GM18951 (cell line): ENCODE data around the gene EXOSC7.

Source experiments
- POLR2A ChIP-seq: IDR thresholded peaks from 4 replicates; pipeline ENCODE4 v1.6.1; 2011; ENCODE audit warnings: mild to moderate bottlenecking; ENCODE audit not compliant: insufficient read length, insufficient read depth; ENCODE audit errors: extremely low read depth
- in situ Hi-C: fragments of 300-500 bp; cut with MboI; formaldehyde crosslinking; loops from one replicate; pipeline ENCODE4 v1.12.0; 2022; ENCODE audit warnings: low sequenced_read_pairs, mixed read lengths, inconsistent platforms; ENCODE audit not compliant: unreplicated experiment

EXOSC7 gene

GRCh38 chr3:44954304-44954703 lies 21.7 kb upstream of the EXOSC7 start:
- in situ Hi-C loops = no loop called here
- TF ChIP-seq POLR2A = no peak

GRCh38 chr3:44954962-44955361 lies 21.1 kb upstream of the EXOSC7 start:
- no peak for TF ChIP-seq POLR2A
- in situ Hi-C loops = no loop called here

GRCh38 chr3:44955917-44956316 lies 20.1 kb upstream of the EXOSC7 start:
- in situ Hi-C loops = no loop called here
- TF ChIP-seq POLR2A = no peak

GRCh38 chr3:44957986-44958385 lies 18.1 kb upstream of the EXOSC7 start:
- in situ Hi-C loops = no loop called here
- no peak for TF ChIP-seq POLR2A

GRCh38 chr3:44958386-44958785 lies 17.7 kb upstream of the EXOSC7 start:
- in situ Hi-C loops = no loop called here
- TF ChIP-seq POLR2A = no peak

GRCh38 chr3:44960387-44961026 lies 15.5 kb upstream of the EXOSC7 start:
- TF ChIP-seq POLR2A = no peak

GRCh38 chr3:44961888-44962287 lies 14.2 kb upstream of the EXOSC7 start:
- in situ Hi-C loops = no loop called here
- TF ChIP-seq POLR2A = no peak

More at GRCh38 chr3:44960387-44961026, 15.5 kb upstream of the EXOSC7 start:
- in situ Hi-C loops = no loop called here

- in situ Hi-C loops = no loop called here
- no peak for TF ChIP-seq POLR2A
Observed at GRCh38 chr3:44962621-44963393, 13.2 kb upstream of the EXOSC7 start.

- TF ChIP-seq POLR2A = no peak
- in situ Hi-C loops = no loop called here
Observed at GRCh38 chr3:44963571-44964325, 12.3 kb upstream of the EXOSC7 start.

GRCh38 chr3:44965165-44965564 lies 10.9 kb upstream of the EXOSC7 start:
- no peak for TF ChIP-seq POLR2A
- in situ Hi-C loops = no loop called here

- in situ Hi-C loops = no loop called here
- TF ChIP-seq POLR2A = no peak
Observed at GRCh38 chr3:44966795-44967278, 9.2 kb upstream of the EXOSC7 start.

- no peak for TF ChIP-seq POLR2A
- in situ Hi-C loops = no loop called here
Observed at GRCh38 chr3:44968447-44968858, 7.6 kb upstream of the EXOSC7 start.

GRCh38 chr3:44969154-44969827 lies 6.8 kb upstream of the EXOSC7 start:
- in situ Hi-C loops = no loop called here
- TF ChIP-seq POLR2A = no peak
